Hepatocyte (in vitro differentiated cells): ENCODE data around the gene FRRS1L. TPM values are rescaled to one million over a fixed set of nuclear protein-coding genes. Genes with fewer than 3 reads are reported as not detected.
"Not testable (repeated sequence)": the region's sequence is repeated elsewhere in the genome, so short reads cannot be mapped to it uniquely, and the experiment has no call there.

Source experiments
- DNase-seq: peaks from one replicate; pipeline ENCODE4 v3.0.0-alpha.2; 2016; ENCODE audit warnings: low spot score
- H2AFZ ChIP-seq: fragments of 200-600 bp; sonication (generic); 2 replicates; pipeline ENCODE4 v1.6.0; 2016; ENCODE audit warnings: antibody characterized with exemption, mild to moderate bottlenecking
- H3K27ac ChIP-seq: fragments of 200-600 bp; sonication (generic); 2 replicates; pipeline ENCODE4 v1.5.1; 2016; ENCODE audit warnings: mild to moderate bottlenecking
- H3K27me3 ChIP-seq: fragments of 200-600 bp; sonication (generic); 2 replicates; pipeline ENCODE4 v1.6.1; 2016
- H3K36me3 ChIP-seq: fragments of 200-600 bp; sonication (generic); replicated peaks from 2 replicates; pipeline ENCODE4 v1.5.1; 2016; ENCODE audit warnings: low read depth; ENCODE audit not compliant: insufficient read depth
- H3K4me1 ChIP-seq: fragments of 200-600 bp; sonication (generic); 2 replicates; pipeline ENCODE4 v1.5.1; 2016; ENCODE audit warnings: mild to moderate bottlenecking, moderate library complexity; ENCODE audit not compliant: insufficient read depth
- H3K4me2 ChIP-seq: fragments of 200-600 bp; sonication (generic); 2 replicates; pipeline ENCODE4 v1.6.0; 2016
- H3K4me3 ChIP-seq: fragments of 200-600 bp; sonication (generic); 2 replicates; pipeline ENCODE4 v1.5.1; 2016; ENCODE audit warnings: mild to moderate bottlenecking
- H3K79me2 ChIP-seq: fragments of 200-600 bp; sonication (generic); 2 replicates; pipeline ENCODE4 v1.6.0; 2017; ENCODE audit warnings: mild to moderate bottlenecking
- H3K9me2 ChIP-seq: fragments of 200-600 bp; sonication (generic); replicated peaks from 2 replicates; pipeline ENCODE4 v1.6.0; 2017; ENCODE audit warnings: mild to moderate bottlenecking; ENCODE audit not compliant: insufficient read depth
- H3K9me3 ChIP-seq: fragments of 200-600 bp; sonication (generic); 2 replicates; pipeline ENCODE4 v1.5.1; 2016; ENCODE audit warnings: low read depth, mild to moderate bottlenecking
- H4K20me1 ChIP-seq: fragments of 200-600 bp; sonication (generic); 2 replicates; pipeline ENCODE4 v1.6.0; 2016; ENCODE audit warnings: mild to moderate bottlenecking; ENCODE audit not compliant: insufficient read depth, poor library complexity, severe bottlenecking
- CTCF ChIP-seq: fragments of 200-600 bp; sonication (generic); IDR thresholded peaks from 2 replicates; pipeline ENCODE4 v1.5.1; 2016; ENCODE audit warnings: antibody characterized with exemption, mild to moderate bottlenecking; ENCODE audit not compliant: poor library complexity
- EZH2 ChIP-seq: fragments of 200-600 bp; sonication (generic); IDR thresholded peaks from 2 replicates; pipeline ENCODE4 v1.6.1; 2016; ENCODE audit warnings: antibody characterized with exemption, mild to moderate bottlenecking, borderline replicate concordance
- EZH2phosphoT487 ChIP-seq: fragments of 200-600 bp; sonication (generic); IDR thresholded peaks from one replicate; pipeline ENCODE4 v1.6.1; 2018; ENCODE audit warnings: antibody characterized with exemption, mild to moderate bottlenecking, low read depth, moderate library complexity; ENCODE audit not compliant: unreplicated experiment, severe bottlenecking
- WGBS: methylation state at CpG from one replicate; pipeline ENCODE4 v1.1.6; 2016; ENCODE audit warnings: low lambda C conversion rate; ENCODE audit errors: missing lambda C conversion rate; 5-methylcytosine and 5-hydroxymethylcytosine counted together
- polyA plus RNA-seq: library from polyadenylated mRNA; unstranded; fragments of >200 nt; fragmentation: Nextera tagmentation; extraction: Ambion mirVana; gene quantifications from 2 replicates; pipeline ENCODE4 v1.2.1, GENCODE V29; 2016
- total RNA-seq: library from RNA; depleted of rRNA; stranded (reverse); fragments of >200 nt; gene quantifications from 2 replicates; pipeline ENCODE4 v1.2.3, GENCODE V29; 2014

Gene FRRS1L
- total and polyA plus RNA-seq, 2 experiments from 2014 or later: 2.6 to 4.4 TPM

- Histone ChIP-seq H3K4me3 (no peak overlapping the region), H3K27me3 (no peaks in the 10 kb centered on the region), H2AFZ (no peak overlapping the region), H3K4me2 (no peak overlapping the region), H4K20me1 (no peaks in the 10 kb centered on the region), H3K4me1 (peaks cover 6% of the 10 kb centered on the region), H3K36me3 (no peaks in the 10 kb centered on the region), H3K9me2 (no peaks in the 10 kb centered on the region), H3K79me2 (no peaks in the 10 kb centered on the region), H3K9me3 (no peaks in the 10 kb centered on the region), H3K27ac (no peak overlapping the region)
- peak; percentile 41 for DNase-seq
- TF ChIP-seq EZH2 (no peak), EZH2phosphoT487 (no peak), CTCF (no peak)
- WGBS: 60% methylated on average over 6 of the region's 6 CpGs
Observed at GRCh38 chr9:109129470-109130197, 37.4 kb downstream of the FRRS1L start.

- H3K4me1 ChIP-seq, H3K4me2 ChIP-seq, DNase-seq, H3K36me3 ChIP-seq, H3K27ac ChIP-seq, H3K27me3 ChIP-seq, H3K79me2 ChIP-seq, H4K20me1 ChIP-seq, H3K9me2 ChIP-seq, H3K4me3 ChIP-seq, H2AFZ ChIP-seq, H3K9me3 ChIP-seq: not testable (repeated sequence)
- WGBS: 85% methylated on average over 4 of the region's 4 CpGs
Observed at GRCh38 chr9:109126671-109127070, 40.4 kb downstream of the FRRS1L start.

- Histone ChIP-seq H3K36me3 (no peaks in the 10 kb centered on the region), H3K4me3 (no peak overlapping the region), H2AFZ (no peak overlapping the region), H3K79me2 (peaks cover 3% of the 10 kb centered on the region), H3K4me2 (peak overlapping the region; percentile 10), H3K27me3 (no peaks in the 10 kb centered on the region), H3K27ac (peak overlapping the region; percentile 1), H4K20me1 (peaks cover 2% of the 10 kb centered on the region), H3K9me3 (no peaks in the 10 kb centered on the region), H3K4me1 (peaks cover 4% of the 10 kb centered on the region), H3K9me2 (no peaks in the 10 kb centered on the region)
- 41% methylated on average over 2 of the region's 2 CpGs for WGBS
- no peak for DNase-seq
- no peak for TF ChIP-seq EZH2
- TF ChIP-seq CTCF: no peak
- no peak for TF ChIP-seq EZH2phosphoT487
Observed at GRCh38 chr9:109124121-109124520, 42.9 kb downstream of the FRRS1L start.

GRCh38 chr9:109122726-109123621, 44.1 kb downstream of the FRRS1L start:
- Histone ChIP-seq H3K9me3 (no peaks in the 10 kb centered on the region), H3K4me2 (peak overlapping the region; percentile 10), H3K36me3 (no peaks in the 10 kb centered on the region), H3K4me1 (peaks cover 4% of the 10 kb centered on the region), H3K27ac (no peak overlapping the region), H4K20me1 (peaks cover 12% of the 10 kb centered on the region), H2AFZ (no peak overlapping the region), H3K4me3 (no peak overlapping the region), H3K27me3 (no peaks in the 10 kb centered on the region), H3K9me2 (no peaks in the 10 kb centered on the region), H3K79me2 (peaks cover 14% of the 10 kb centered on the region)
- 75% methylated on average over 12 of the region's 12 CpGs for WGBS
- no peak for DNase-seq
- TF ChIP-seq EZH2phosphoT487 (no peak), EZH2 (no peak), CTCF (no peak)
